ENCODE results near the gene GALC. TPM values are rescaled to one million over a fixed set of nuclear protein-coding genes. Genes with fewer than 3 reads are reported as not detected.
A peak's percentile ranks its signal among the peaks of the same experiment; 100 is the strongest.
"Not testable (repeated sequence)": the region's sequence is repeated elsewhere in the genome, so short reads cannot be mapped to it uniquely, and the experiment has no call there.

Gene GALC
- 26.0 TPM for total RNA-seq (ENCODE audit: insufficient read depth, low replicate concordance)

- DNase-seq (ENCODE audit: low spot score), result peak; percentile 96
Observed at GRCh38 chr14:87992718-87993628, at the start of gene GALC. TSS of gene GALC (minus strand) at chr14:87993182. CDS start at chr14:87993164, 18 bp downstream.

GRCh38 chr14:88040146-88040545 is 47.2 kb upstream of the GALC start:
- no peak for DNase-seq (ENCODE audit: low spot score)

DNA sequence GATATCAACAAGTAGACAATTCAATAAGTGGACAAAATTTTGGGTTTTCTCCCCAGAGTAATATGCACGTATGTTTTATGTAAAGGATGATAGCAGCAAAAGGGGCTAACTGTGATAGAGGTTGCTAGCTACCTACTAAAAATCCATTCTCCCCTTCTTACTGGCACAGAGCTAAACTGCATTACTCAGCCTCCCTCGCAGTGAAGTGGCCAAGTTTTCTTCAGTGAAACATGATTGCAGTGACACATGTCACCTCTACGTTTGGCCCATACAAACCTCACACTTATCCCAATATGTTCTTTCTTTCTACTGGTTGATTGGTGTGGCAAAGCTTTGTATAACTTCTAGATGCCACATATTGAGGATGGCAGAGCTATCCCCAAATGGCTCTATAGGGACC is 46.2 kb upstream of the GALC start:
- no peak for DNase-seq (ENCODE audit: low spot score)

DNA sequence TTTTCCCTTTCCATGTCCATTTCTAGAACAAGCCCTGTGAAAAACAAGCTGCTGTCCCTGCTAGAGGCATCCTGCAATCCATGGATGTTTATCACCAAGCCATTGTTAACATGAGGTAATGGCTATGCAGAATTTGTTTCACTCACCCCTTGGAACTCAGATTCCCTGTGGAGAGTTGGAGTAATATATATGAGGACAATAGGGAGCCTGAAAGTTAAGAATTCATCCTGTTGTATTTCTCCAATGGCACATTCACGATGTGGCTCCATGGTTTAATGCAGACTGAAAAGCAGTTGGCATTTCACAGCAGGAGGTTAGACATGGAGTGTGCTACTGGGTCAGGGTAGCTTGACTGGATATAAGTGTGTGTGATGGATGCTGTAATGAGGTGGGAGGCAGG is 44.3 kb upstream of the GALC start:
- DNase-seq (ENCODE audit: low spot score), result no peak

- no peak for DNase-seq (ENCODE audit: low spot score)
Observed at GRCh38 chr14:88036422-88036821, 43.4 kb upstream of the GALC start.

DNA sequence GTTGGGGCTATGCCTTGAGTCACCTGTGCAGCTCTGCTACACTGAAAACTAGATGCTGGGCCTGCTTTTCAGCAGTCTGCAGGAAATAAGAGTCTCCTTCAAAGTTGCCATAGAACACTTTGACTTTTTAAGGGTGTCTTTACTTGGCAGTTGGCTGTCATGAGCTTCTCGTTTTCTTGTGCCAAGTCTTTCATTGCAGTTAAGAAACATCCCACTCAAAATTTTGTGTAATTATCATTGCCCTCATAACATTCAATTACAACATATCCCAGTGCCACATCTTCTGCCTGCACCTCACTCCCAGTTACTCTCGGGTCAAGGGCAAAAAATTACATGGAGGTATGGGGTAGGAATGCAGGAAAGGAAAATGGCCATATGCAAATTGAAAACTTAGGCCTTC is 41.1 kb upstream of the GALC start:
- DNase-seq (ENCODE audit: low spot score), result no peak

DNA sequence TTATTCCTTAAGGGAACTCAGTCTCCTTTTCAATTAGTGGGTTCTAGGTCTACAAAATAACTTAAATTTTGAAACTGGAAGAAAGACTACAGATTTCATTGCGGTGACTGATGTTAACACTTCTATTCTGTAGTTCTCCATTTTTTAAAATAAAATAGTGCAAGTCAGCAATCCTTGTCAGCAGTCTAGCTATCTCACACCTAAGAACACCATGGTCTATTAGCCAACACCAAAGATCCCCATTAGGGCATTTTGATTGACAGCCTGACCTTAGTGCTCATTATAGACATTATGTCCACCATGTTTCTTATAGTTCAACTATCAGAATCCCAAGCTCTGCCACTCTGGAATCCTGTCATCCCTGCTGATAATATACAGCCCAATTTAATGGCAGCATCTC is 39.4 kb upstream of the GALC start:
- DNase-seq (ENCODE audit: low spot score), result no peak

- DNase-seq (ENCODE audit: low spot score), result no peak
Observed at GRCh38 chr14:88030892-88031291, 37.9 kb upstream of the GALC start.

DNA sequence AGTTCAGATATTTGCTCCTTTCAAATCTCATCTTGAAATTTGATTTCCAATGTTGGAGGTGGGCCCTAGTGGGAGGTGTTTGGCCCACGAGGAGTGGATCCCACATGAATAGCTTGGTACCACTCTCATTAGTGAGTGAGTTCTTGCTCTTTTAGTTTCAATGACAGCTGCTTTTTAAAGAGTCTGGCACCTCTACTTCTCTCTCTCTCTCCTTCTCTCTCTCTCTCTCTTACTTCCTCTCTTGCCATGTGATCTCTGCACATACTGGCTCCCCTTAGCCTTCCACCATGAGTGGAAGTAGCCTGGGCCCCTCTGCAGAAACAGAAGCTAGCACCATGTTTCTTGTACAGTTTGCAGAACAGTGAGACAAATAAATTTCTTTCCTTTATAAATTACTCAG is 37.1 kb upstream of the GALC start:
- DNase-seq (ENCODE audit: low spot score), result no peak

DNA sequence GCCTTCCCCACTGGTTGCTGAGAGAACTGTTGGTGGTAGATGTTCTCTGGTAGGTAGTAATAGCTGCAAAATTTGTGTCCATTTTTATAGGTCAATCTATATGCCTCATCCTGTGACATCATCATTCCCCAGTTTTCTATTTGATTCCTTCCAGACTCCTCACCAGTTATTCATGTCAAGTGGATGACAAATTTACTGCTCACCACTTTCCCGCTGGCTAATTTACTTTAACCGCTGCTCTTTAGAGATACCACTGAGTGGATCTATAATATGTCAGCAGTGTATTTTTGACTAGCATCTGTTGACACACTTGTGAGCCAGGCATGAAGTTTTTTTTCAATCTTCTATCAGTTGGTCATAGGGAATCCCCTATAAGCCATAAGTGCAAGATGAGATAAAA is 36.5 kb upstream of the GALC start:
- no peak for DNase-seq (ENCODE audit: low spot score)

GRCh38 chr14:88026890-88027289 is 33.9 kb upstream of the GALC start:
- DNase-seq (ENCODE audit: low spot score), result no peak

- DNase-seq (ENCODE audit: low spot score), result peak; percentile 24
Observed at GRCh38 chr14:88025313-88025712, 32.3 kb upstream of the GALC start.

DNA sequence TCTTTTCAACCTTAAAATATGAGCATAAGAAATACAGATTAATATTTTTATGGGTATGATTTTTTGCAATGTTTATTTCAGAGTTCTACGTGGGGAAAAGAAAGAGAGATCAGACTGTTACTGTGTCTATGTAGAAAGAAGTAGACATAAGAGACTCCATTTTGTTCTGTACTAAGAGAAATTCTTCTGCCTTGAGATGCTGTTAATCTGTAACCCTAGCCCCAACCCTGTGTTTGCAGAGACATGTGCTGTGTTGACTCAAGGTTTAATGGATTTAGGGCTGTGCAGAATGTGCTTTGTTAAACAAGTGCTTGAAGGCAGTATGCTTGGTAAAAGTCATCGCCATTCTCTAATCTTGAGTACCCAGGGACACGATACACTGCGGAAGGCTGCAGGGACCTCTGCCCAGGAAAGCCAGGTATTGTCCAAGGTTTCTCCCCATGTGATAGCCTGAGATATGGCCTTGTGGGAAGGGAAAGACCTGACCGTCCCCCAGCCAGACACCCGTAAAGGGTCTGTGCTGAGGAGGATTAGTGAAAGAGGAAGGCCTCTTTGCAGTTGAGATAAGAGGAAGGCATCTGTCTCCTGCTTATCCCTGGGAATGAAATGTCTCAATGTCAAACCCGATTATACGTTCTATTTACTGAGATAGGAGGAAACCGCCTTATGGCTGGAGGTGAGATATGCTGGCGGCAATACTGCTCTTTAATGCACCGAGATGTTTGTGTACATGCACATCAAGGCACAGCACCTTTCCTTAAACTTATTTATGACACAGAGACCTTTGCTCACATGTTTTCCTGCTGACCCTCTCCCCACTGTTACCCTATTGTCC is 31.5 kb upstream of the GALC start:
- not testable (repeated sequence) for DNase-seq (ENCODE audit: low spot score)

DNA sequence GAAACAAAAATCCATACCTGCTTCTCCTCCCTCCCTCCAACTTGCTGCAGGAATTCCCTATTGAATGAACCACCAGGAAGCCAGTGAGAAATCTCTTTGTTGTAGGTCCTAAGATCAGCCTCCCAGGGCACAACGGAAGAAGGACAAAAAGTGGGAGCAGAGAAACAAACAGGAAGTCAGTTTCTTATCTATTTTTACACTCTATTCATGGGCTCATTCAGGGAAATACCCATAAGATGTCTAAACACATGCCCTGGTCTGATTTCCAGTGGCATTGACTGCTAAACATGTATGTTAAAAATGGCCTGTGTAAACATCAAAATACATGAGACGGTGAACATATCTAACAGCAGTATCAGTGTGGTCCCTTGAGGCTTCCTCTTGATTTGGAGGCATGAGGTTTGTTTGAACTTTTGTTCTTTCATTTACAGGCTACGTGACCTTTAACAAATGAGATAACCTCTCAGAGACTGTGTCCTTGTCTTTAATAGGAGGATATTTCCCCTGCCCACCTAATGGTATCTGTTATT is 30.7 kb upstream of the GALC start:
- no peak for DNase-seq (ENCODE audit: low spot score)

DNA sequence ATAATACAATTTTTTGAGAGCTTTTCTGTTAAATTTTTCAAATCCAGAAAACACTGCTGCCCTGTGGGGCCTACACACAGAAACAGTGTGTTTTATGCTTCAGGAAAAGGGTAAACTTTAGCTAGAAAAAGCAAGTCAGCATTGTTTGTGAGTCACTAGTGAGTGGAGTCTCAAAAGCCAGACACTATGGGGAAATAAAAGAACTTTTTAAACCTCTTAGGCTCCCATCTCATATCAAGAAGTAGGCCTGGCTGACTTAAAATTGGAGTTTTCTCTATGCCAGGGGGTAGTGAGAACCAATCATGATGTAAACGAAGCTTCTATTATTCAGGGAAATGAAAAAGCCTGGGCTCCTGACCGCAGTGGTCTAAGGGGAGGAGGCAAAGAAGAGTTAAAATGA is 24.6 kb upstream of the GALC start:
- DNase-seq (ENCODE audit: low spot score), result no peak

DNA sequence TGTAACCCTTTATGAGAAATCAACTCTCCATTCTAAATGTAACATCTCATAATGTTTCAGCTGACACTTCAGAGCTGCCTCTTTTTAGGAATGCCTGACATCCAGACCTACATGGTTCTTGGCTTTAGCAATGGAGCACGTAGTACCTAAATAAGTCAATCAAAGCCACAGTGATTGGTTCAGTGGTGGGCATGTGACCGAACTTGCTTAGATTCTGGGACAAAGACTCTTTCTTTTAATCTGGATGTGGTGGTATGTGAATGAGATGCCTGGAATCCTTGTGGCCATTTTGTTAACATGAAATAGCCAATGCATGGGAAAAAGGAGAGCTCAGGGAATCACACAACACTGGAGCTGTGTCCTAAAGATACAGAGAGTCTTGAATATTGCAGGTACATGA is 23.8 kb upstream of the GALC start:
- no peak for DNase-seq (ENCODE audit: low spot score)

DNA sequence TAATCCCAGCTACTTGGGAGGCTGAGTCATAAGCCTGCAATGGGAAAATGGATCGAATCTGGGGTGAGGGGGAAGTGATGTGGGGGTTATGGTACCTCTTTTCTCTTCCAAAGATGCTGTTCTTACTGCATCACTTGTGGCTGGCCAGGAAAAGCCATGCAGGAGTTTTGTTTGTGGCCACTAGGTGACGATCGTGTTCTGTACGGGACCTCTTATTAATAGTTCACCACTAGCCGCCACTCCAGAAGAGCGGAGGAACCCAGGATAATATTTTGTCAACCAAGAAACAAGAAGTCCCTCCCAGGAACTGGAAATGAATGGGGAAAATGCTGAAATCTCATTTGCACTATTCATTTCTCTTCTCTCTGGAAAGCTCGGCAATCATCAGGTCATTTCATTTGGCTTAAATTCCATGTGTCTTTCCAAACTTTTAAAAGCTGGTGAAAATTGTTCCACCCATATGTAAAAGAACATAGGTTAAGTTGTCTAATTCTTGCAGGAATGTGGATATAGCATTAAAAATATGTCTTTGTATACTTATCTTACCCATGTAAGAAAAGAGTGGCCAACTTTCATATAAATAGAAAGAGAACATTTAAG is 20.9 kb upstream of the GALC start:
- peak; percentile 76 for DNase-seq (ENCODE audit: low spot score)

- DNase-seq (ENCODE audit: low spot score), result no peak
Observed at GRCh38 chr14:88012495-88012894, 19.5 kb upstream of the GALC start.

DNA sequence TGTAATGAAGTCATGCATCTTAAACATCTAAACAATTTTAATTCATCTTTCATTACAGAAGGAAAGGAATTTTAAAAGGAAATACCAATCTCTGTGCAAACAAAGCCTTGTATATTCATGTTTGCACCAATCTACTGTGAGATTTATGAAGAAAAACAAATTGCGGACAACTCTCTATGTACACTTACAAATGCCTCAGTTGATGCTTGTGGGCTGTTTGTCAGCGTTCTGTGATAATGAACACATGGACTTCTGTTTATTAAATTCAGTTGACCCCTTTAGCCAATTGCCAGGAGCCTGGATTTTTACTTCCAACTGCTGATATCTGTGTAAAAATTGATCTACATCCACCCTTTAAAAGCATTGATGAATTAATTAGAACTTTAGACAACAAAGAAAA is 17.3 kb upstream of the GALC start:
- DNase-seq (ENCODE audit: low spot score), result no peak

- no peak for DNase-seq (ENCODE audit: low spot score)
Observed at GRCh38 chr14:88009486-88009885, 16.5 kb upstream of the GALC start.

DNA sequence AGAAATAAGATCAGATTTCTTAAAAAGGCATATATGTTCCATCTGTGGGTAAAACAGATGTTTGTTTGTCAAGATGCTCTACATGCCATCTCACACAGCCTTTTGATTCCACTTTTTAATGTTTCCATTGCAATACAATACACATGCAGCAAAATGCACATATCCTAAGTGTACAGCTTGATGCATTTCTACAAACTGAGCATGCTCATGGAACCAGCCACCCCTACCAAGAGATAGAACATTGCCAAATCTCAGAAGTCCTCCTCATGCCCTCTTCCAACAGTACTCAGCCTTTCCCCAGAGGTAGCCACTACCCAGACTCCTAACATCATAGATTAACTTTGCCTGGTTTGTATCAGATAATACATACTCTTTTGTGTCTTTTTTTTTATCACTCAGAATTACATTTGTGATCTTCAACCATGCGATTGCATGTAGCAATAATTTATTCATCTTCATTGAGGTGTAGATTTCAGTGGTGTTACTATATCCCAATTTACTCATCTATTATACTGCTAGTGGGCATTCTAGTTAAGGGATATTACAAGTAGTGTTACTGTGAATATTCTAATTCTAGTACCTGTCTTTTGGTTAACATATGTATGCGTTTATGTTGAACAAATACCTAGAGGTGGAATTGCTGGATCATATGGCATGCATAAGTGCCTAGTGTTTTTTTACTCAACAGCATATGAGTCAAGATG is 15.2 kb upstream of the GALC start:
- DNase-seq (ENCODE audit: low spot score), result no peak

All from umbilical cord (tissue), 2 donors.